Sigmoid colon (tissue), 4 donors: ENCODE data around the gene PINK1.

Experiments
- CTCF ChIP-seq, 4 experiments: fragments of 450-650 bp in 3 of 4; fragments of 200-600 bp in 1 of 4; IDR thresholded peaks; one replicate each; pipeline ENCODE4 v1.5.1; 2016 to 2019; ENCODE audit warnings: antibody characterized with exemption in 4 of 4, mild to moderate bottlenecking in 3 of 4, moderate library complexity in 2 of 4
- EP300 ChIP-seq, 4 donors: sonication (generic); formaldehyde crosslinking; IDR thresholded peaks; one replicate each; pipeline ENCODE4 v1.6.1; 2017; ENCODE audit warnings: antibody characterized with exemption in 4 of 4
- POLR2A ChIP-seq, 2 donors: fragments of 450-650 bp; IDR thresholded peaks; one replicate each; pipeline ENCODE4 v1.6.1; 2016; ENCODE audit warnings: antibody characterized with exemption in 2 of 2, mild to moderate bottlenecking in 2 of 2, moderate library complexity in 2 of 2

GRCh38 chr1:20695515-20695914 lies 62.3 kb downstream of the PINK1 start:
- TF ChIP-seq EP300 (IDR thresholded peaks at IDR 0.05) (no peak), CTCF (IDR thresholded peaks at IDR 0.05) (no peak), POLR2A (IDR thresholded peaks at IDR 0.05) (no peak)
